Measurements from ENCODE around the gene NKIRAS2. TPM values are rescaled to one million over a fixed set of nuclear protein-coding genes. Genes with fewer than 3 reads are reported as not detected.

The NKIRAS2 gene
- polyA plus RNA-seq, 1 donor (not counting 4 experiments of a cell fraction or from before 2014, with no cell fraction given): 26.3 TPM

DNA sequence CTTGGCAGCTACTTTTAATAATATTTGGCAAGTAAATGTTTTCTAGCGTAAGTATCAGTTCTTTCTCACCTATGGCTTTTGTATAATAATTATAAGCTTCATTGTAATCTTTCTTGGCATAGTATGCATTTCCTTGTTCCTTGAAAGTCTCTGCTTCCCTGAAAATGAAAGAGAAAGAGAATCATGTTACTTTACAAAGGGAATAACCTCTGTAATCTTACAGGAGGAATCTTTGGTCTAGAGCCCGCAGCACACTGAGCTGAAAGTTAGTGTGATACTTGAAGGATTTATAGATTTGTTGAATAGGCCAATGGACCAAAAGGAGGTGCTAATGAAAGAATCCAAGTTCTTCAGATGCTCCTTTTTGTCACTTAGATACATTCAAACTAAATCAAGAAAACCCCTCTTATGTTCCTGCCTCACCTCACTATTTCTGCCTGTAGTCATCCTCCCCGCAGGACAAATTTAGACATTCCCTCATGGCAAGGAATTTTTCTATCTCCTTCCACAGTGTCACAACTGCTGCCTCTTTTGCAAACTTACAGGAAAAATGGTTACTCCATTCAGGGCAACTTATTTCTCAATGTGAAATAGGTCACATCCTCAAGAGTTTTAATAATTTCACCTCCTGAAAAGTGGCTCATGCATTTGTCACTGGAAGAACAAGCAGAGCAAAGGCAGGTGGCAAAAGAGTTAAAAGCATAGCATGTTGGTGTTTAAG, 19.3 kb upstream of the NKIRAS2 start:
- no peak for DNase-seq (ENCODE audit: low read depth, low spot score)
- H3K9me3 ChIP-seq (ENCODE audit: control insufficient read depth, low read depth, low read length): no peaks in the 10 kb centered on the region
- no peak overlapping the region for H3K9ac ChIP-seq (ENCODE audit: control insufficient read depth, extremely low read depth, insufficient read depth, low read length)
- H3K4me3 ChIP-seq (ENCODE audit: control insufficient read depth in 2 of 3, extremely low read depth in 1 of 3, insufficient read depth in 2 of 3, low read depth in 1 of 3, low read length in 3 of 3): no peak overlapping the region
- TF ChIP-seq EZH2 (IDR thresholded peaks at IDR 0.05; ENCODE audit: low read length): no peak
- TF ChIP-seq, protein P1, sequence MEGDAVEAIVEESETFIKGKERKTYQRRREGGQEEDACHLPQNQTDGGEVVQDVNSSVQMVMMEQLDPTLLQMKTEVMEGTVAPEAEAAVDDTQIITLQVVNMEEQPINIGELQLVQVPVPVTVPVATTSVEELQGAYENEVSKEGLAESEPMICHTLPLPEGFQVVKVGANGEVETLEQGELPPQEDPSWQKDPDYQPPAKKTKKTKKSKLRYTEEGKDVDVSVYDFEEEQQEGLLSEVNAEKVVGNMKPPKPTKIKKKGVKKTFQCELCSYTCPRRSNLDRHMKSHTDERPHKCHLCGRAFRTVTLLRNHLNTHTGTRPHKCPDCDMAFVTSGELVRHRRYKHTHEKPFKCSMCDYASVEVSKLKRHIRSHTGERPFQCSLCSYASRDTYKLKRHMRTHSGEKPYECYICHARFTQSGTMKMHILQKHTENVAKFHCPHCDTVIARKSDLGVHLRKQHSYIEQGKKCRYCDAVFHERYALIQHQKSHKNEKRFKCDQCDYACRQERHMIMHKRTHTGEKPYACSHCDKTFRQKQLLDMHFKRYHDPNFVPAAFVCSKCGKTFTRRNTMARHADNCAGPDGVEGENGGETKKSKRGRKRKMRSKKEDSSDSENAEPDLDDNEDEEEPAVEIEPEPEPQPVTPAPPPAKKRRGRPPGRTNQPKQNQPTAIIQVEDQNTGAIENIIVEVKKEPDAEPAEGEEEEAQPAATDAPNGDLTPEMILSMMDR (optimal IDR thresholded peaks at IDR 0.05 in 1 of 3, IDR thresholded peaks at IDR 0.05 in 1 of 3, conservative IDR thresholded peaks at IDR 0.05 in 1 of 3; ENCODE audit: extremely low read depth in 1 of 3, insufficient read depth in 2 of 3, low read length in 3 of 3): no peak
- dilution Hi-C loops (cut with MboI; ENCODE audit: extremely low pct_ligation_motif_present, low sequenced_read_pairs): no loop called here
- peaks cover 13% of the 10 kb centered on the region for H4K20me1 ChIP-seq (ENCODE audit: control insufficient read depth, extremely low read depth, insufficient read depth, low read length)
- peaks cover 6% of the 10 kb centered on the region for H3K9me1 ChIP-seq (ENCODE audit: control insufficient read depth, extremely low read depth, insufficient read depth, low read length)
- H3K27me3 ChIP-seq (ENCODE audit: control insufficient read depth, extremely low read depth, insufficient read depth, low read length): no peaks in the 10 kb centered on the region
- no peak overlapping the region for H3K27ac ChIP-seq (ENCODE audit: control insufficient read depth, insufficient read depth, low read length)
- peaks cover 51% of the 10 kb centered on the region for H3K79me2 ChIP-seq (ENCODE audit: control insufficient read depth, insufficient read depth, low read length)
- H2AFZ ChIP-seq (ENCODE audit: control insufficient read depth, low read length): no peak overlapping the region
- H3K4me2 ChIP-seq (ENCODE audit: control insufficient read depth, extremely low read depth, insufficient read depth, low read depth, low read length): no peak overlapping the region
- no peak for FAIRE-seq
- peaks cover 6% of the 10 kb centered on the region for H3K4me1 ChIP-seq (ENCODE audit: control insufficient read depth, extremely low read depth, insufficient read depth, low read length)
- H3K36me3 ChIP-seq (ENCODE audit: control insufficient read depth in 2 of 2, extremely low read depth in 1 of 2, insufficient read depth in 2 of 2, low read length in 2 of 2): peaks cover 27 to 28% of the 10 kb centered on the region in 2 experiments

DNA sequence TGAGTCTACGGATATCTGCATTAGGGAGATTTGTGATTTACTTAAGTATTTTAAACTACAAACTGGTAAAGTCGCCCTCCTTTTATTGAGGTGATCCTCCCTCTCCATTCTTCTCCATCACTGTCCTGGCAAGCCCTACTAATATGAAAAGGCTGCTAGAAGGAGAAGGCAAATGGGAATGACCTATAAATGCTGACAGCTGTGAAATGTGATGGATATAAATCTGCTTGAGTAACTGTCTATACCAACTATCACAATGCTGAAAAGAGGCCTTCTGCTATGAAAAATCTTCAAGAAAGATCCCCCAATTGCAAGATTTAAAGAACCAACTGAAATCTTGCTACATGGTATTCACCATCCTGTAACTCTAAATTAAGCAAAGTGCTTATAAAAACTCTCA, 18.2 kb upstream of the NKIRAS2 start:
- TF ChIP-seq, protein P1 (optimal IDR thresholded peaks at IDR 0.05 in 1 of 3, IDR thresholded peaks at IDR 0.05 in 1 of 3, conservative IDR thresholded peaks at IDR 0.05 in 1 of 3; ENCODE audit: extremely low read depth in 1 of 3, insufficient read depth in 2 of 3, low read length in 3 of 3): no peak
- TF ChIP-seq EZH2 (IDR thresholded peaks at IDR 0.05; ENCODE audit: low read length): no peak
- DNase-seq (ENCODE audit: low read depth, low spot score): no peak
- Histone ChIP-seq H3K9me1 (ENCODE audit: control insufficient read depth, extremely low read depth, insufficient read depth, low read length) (peaks cover 6% of the 10 kb centered on the region), H3K4me3 (ENCODE audit: control insufficient read depth in 2 of 3, extremely low read depth in 1 of 3, insufficient read depth in 2 of 3, low read depth in 1 of 3, low read length in 3 of 3) (no peak overlapping the region), H2AFZ (ENCODE audit: control insufficient read depth, low read length) (no peak overlapping the region), H4K20me1 (ENCODE audit: control insufficient read depth, extremely low read depth, insufficient read depth, low read length) (peaks cover 13% of the 10 kb centered on the region), H3K4me1 (ENCODE audit: control insufficient read depth, extremely low read depth, insufficient read depth, low read length) (peaks cover 6% of the 10 kb centered on the region), H3K9me3 (ENCODE audit: control insufficient read depth, low read depth, low read length) (no peaks in the 10 kb centered on the region), H3K79me2 (ENCODE audit: control insufficient read depth, insufficient read depth, low read length) (peaks cover 63% of the 10 kb centered on the region), H3K4me2 (ENCODE audit: control insufficient read depth, extremely low read depth, insufficient read depth, low read depth, low read length) (no peak overlapping the region), H3K27me3 (ENCODE audit: control insufficient read depth, extremely low read depth, insufficient read depth, low read length) (no peaks in the 10 kb centered on the region), H3K36me3 (ENCODE audit: control insufficient read depth in 2 of 2, extremely low read depth in 1 of 2, insufficient read depth in 2 of 2, low read length in 2 of 2) (peaks cover 22% of the 10 kb centered on the region in 2 experiments), H3K27ac (ENCODE audit: control insufficient read depth, insufficient read depth, low read length) (no peak overlapping the region), H3K9ac (ENCODE audit: control insufficient read depth, extremely low read depth, insufficient read depth, low read length) (no peak overlapping the region)
- dilution Hi-C loops (cut with MboI; ENCODE audit: extremely low pct_ligation_motif_present, low sequenced_read_pairs): no loop called here
- FAIRE-seq: no peak
